ENCODE measurements around the gene MOB2. TPM values are rescaled to one million over a fixed set of nuclear protein-coding genes. Genes with fewer than 3 reads are reported as not detected.

The MOB2 gene
- total RNA-seq, 1 donor from 2014 or later = 29.0 TPM

GRCh38 chr11:1444321-1444720, 42.3 kb downstream of the MOB2 start:
- Mint-ChIP-seq H3K4me3 (ENCODE audit: unreplicated experiment) (no peak overlapping the region), H3K27me3 (ENCODE audit: unreplicated experiment) (peaks cover 2% of the 10 kb centered on the region), H3K36me3 (ENCODE audit: unreplicated experiment) (no peaks in the 10 kb centered on the region), H3K4me1 (ENCODE audit: low read depth, unreplicated experiment) (no peaks in the 10 kb centered on the region), H3K9me3 (ENCODE audit: unreplicated experiment) (peaks cover 6% of the 10 kb centered on the region), H3K27ac (ENCODE audit: unreplicated experiment) (no peak overlapping the region)
- no peak for DNase-seq
- TF ChIP-seq CTCF (IDR thresholded peaks at IDR 0.05; ENCODE audit: partially characterized antibody, unreplicated experiment) = no peak

- TF ChIP-seq CTCF (IDR thresholded peaks at IDR 0.05; ENCODE audit: partially characterized antibody, unreplicated experiment) = no peak
- Mint-ChIP-seq H3K27me3 (ENCODE audit: unreplicated experiment) (peaks cover 2% of the 10 kb centered on the region), H3K36me3 (ENCODE audit: unreplicated experiment) (no peaks in the 10 kb centered on the region), H3K27ac (ENCODE audit: unreplicated experiment) (peak overlapping the region; percentile 33), H3K9me3 (ENCODE audit: unreplicated experiment) (peaks cover 6% of the 10 kb centered on the region), H3K4me3 (ENCODE audit: unreplicated experiment) (no peak overlapping the region), H3K4me1 (ENCODE audit: low read depth, unreplicated experiment) (no peaks in the 10 kb centered on the region)
- no peak for DNase-seq
These were observed 42.8 kb downstream of the MOB2 start for GRCh38 chr11:1443737-1444136.

- no peaks in the 10 kb centered on the region for H3K36me3 Mint-ChIP-seq (ENCODE audit: unreplicated experiment)
- no peaks in the 10 kb centered on the region for H3K4me1 Mint-ChIP-seq (ENCODE audit: low read depth, unreplicated experiment)
- TF ChIP-seq CTCF (IDR thresholded peaks at IDR 0.05; ENCODE audit: partially characterized antibody, unreplicated experiment) = no peak
- peaks cover 6% of the 10 kb centered on the region for H3K9me3 Mint-ChIP-seq (ENCODE audit: unreplicated experiment)
- DNase-seq = no peak
- no peak overlapping the region for H3K4me3 Mint-ChIP-seq (ENCODE audit: unreplicated experiment)
- peaks cover 2% of the 10 kb centered on the region for H3K27me3 Mint-ChIP-seq (ENCODE audit: unreplicated experiment)
- no peak overlapping the region for H3K27ac Mint-ChIP-seq (ENCODE audit: unreplicated experiment)
These were observed 43.7 kb downstream of the MOB2 start for GRCh38 chr11:1442807-1443366.

GRCh38 chr11:1442163-1442562, 44.4 kb downstream of the MOB2 start:
- no peaks in the 10 kb centered on the region for H3K4me1 Mint-ChIP-seq (ENCODE audit: low read depth, unreplicated experiment)
- peaks cover 3% of the 10 kb centered on the region for H3K9me3 Mint-ChIP-seq (ENCODE audit: unreplicated experiment)
- no peaks in the 10 kb centered on the region for H3K36me3 Mint-ChIP-seq (ENCODE audit: unreplicated experiment)
- H3K27ac Mint-ChIP-seq (ENCODE audit: unreplicated experiment) = peak overlapping the region; percentile 52
- H3K27me3 Mint-ChIP-seq (ENCODE audit: unreplicated experiment) = peaks cover 2% of the 10 kb centered on the region
- no peak overlapping the region for H3K4me3 Mint-ChIP-seq (ENCODE audit: unreplicated experiment)
- DNase-seq = peak; percentile 55
- TF ChIP-seq CTCF (IDR thresholded peaks at IDR 0.05; ENCODE audit: partially characterized antibody, unreplicated experiment) = no peak

- TF ChIP-seq CTCF (IDR thresholded peaks at IDR 0.05; ENCODE audit: partially characterized antibody, unreplicated experiment) = no peak
- no peak for DNase-seq
- H3K27ac Mint-ChIP-seq (ENCODE audit: unreplicated experiment) = no peak overlapping the region
These were observed 46.1 kb downstream of the MOB2 start for GRCh38 chr11:1440496-1440895.

More at GRCh38 chr11:1440496-1440895, 46.1 kb downstream of the MOB2 start:
- Mint-ChIP-seq H3K4me3 (ENCODE audit: unreplicated experiment) (no peak overlapping the region), H3K9me3 (ENCODE audit: unreplicated experiment) (peaks cover 6% of the 10 kb centered on the region), H3K27me3 (ENCODE audit: unreplicated experiment) (peaks cover 2% of the 10 kb centered on the region), H3K4me1 (ENCODE audit: low read depth, unreplicated experiment) (no peaks in the 10 kb centered on the region), H3K36me3 (ENCODE audit: unreplicated experiment) (no peaks in the 10 kb centered on the region)

Data from glutamatergic neuron (in vitro differentiated cells).